Ascending aorta (tissue), 2 donors: ENCODE data around the gene ATP8A2. TPM values are rescaled to one million over a fixed set of nuclear protein-coding genes. Genes with fewer than 3 reads are reported as not detected.

Source experiments
- DNase-seq, 2 donors: peaks; one replicate each; pipeline ENCODE4 v3.0.0-alpha.2; 2019; ENCODE audit warnings: low spot score in 2 of 2
- H3K27ac ChIP-seq, 2 donors: fragments of 200-600 bp; sonication (generic); one replicate each; pipeline ENCODE4 v1.5.1; 2016 to 2017; ENCODE audit warnings: mild to moderate bottlenecking in 1 of 2
- H3K27me3 ChIP-seq: fragments of 200-600 bp; sonication (generic); one replicate; pipeline ENCODE4 v1.5.1; 2017
- H3K36me3 ChIP-seq, 2 donors: fragments of 200-600 bp; sonication (generic); one replicate each; pipeline ENCODE4 v1.5.1; 2016
- H3K4me1 ChIP-seq, 2 donors: fragments of 200-600 bp; sonication (generic); one replicate each; pipeline ENCODE4 v1.5.1; 2016 to 2017; ENCODE audit warnings: mild to moderate bottlenecking in 1 of 2
- H3K4me3 ChIP-seq, 2 donors: fragments of 200-600 bp; sonication (generic); one replicate each; pipeline ENCODE4 v1.5.1; 2016 to 2017; ENCODE audit warnings: mild to moderate bottlenecking in 1 of 2
- H3K9me3 ChIP-seq, 2 donors: fragments of 200-600 bp; sonication (generic); one replicate each; pipeline ENCODE4 v1.5.1; 2016
- CTCF ChIP-seq, 3 experiments: fragments of 200-600 bp in 2 of 3; fragments of 450-650 bp in 1 of 3; sonication (generic) in 2 of 3; IDR thresholded peaks; one replicate each; pipeline ENCODE4 v1.5.1; 2016 to 2019; ENCODE audit warnings: antibody characterized with exemption in 3 of 3, mild to moderate bottlenecking in 1 of 3, moderate library complexity in 1 of 3
- intact Hi-C: fragments of 100-400 bp; cut with DNase I; formaldehyde crosslinking; loops from one replicate; pipeline ENCODE4 v1.15.1; 2023
- total RNA-seq: library from RNA; depleted of rRNA; stranded (reverse); fragments of >200 nt; gene quantifications from one replicate; pipeline ENCODE4 v1.1.0, GENCODE V29; 2016

The ATP8A2 gene
- total RNA-seq, 1 donor from 2014 or later: under 0.01 TPM

GRCh38 chr13:26011996-26012821 is 640.4 kb downstream of the ATP8A2 start:
- no peaks in the 10 kb centered on the region for H3K27me3 ChIP-seq
- no peaks in the 10 kb centered on the region for H3K4me1 ChIP-seq
- H3K4me3 ChIP-seq: peak overlapping the region; percentile 27 to 35
- no peak overlapping the region for H3K27ac ChIP-seq
- intact Hi-C loops: no loop called here
- TF ChIP-seq CTCF (IDR thresholded peaks at IDR 0.05): no peak
- no peaks in the 10 kb centered on the region for H3K36me3 ChIP-seq
- H3K9me3 ChIP-seq: no peaks in the 10 kb centered on the region
- DNase-seq: no peak

- Histone ChIP-seq H3K4me3 (no peak overlapping the region), H3K27ac (no peak overlapping the region), H3K4me1 (no peaks in the 10 kb centered on the region), H3K27me3 (no peaks in the 10 kb centered on the region), H3K9me3 (no peaks in the 10 kb centered on the region), H3K36me3 (no peaks in the 10 kb centered on the region)
- no peak for TF ChIP-seq CTCF (IDR thresholded peaks at IDR 0.05)
- intact Hi-C loops: no loop called here
- DNase-seq: no peak
Observed at GRCh38 chr13:26012995-26013394, 641.2 kb downstream of the ATP8A2 start.

- no peaks in the 10 kb centered on the region for H3K27me3 ChIP-seq
- DNase-seq: no peak
- TF ChIP-seq CTCF (IDR thresholded peaks at IDR 0.05): no peak
- no peaks in the 10 kb centered on the region for H3K9me3 ChIP-seq
- no peak overlapping the region for H3K27ac ChIP-seq
- no peak overlapping the region for H3K4me3 ChIP-seq
- no peaks in the 10 kb centered on the region for H3K36me3 ChIP-seq
- no peaks in the 10 kb centered on the region for H3K4me1 ChIP-seq
- intact Hi-C loops: no loop called here
Observed at GRCh38 chr13:26015271-26016125, 643.7 kb downstream of the ATP8A2 start.

GRCh38 chr13:26016189-26016588 is 644.4 kb downstream of the ATP8A2 start:
- Histone ChIP-seq H3K27ac (no peak overlapping the region), H3K4me3 (no peak overlapping the region), H3K4me1 (no peaks in the 10 kb centered on the region), H3K9me3 (no peaks in the 10 kb centered on the region), H3K36me3 (no peaks in the 10 kb centered on the region), H3K27me3 (no peaks in the 10 kb centered on the region)
- no peak for DNase-seq
- no peak for TF ChIP-seq CTCF (IDR thresholded peaks at IDR 0.05)
- intact Hi-C loops: no loop called here

GRCh38 chr13:26017196-26017921 is 645.6 kb downstream of the ATP8A2 start:
- no peak for DNase-seq
- intact Hi-C loops: no loop called here
- H3K27ac ChIP-seq: no peak overlapping the region

More at GRCh38 chr13:26017196-26017921, 645.6 kb downstream of the ATP8A2 start:
- H3K27me3 ChIP-seq: no peaks in the 10 kb centered on the region
- no peaks in the 10 kb centered on the region for H3K36me3 ChIP-seq
- H3K4me1 ChIP-seq: no peaks in the 10 kb centered on the region
- H3K4me3 ChIP-seq: no peak overlapping the region
- H3K9me3 ChIP-seq: no peaks in the 10 kb centered on the region
- no peak for TF ChIP-seq CTCF (IDR thresholded peaks at IDR 0.05)
